Left hindlimb (tissue), 1 donor: ENCODE results near the gene SPC24.
A peak's percentile ranks its signal among the peaks of the same experiment; 100 is the strongest.

Source experiments
- DNase-seq: peaks from one replicate; pipeline ENCODE4 v3.0.0-alpha.2; 2018

SPC24 gene

GRCh38 chr19:11155373-11156120, at the start of gene SPC24:
Gene SPC24 (minus strand): TSS chr19:11155782. CDS start chr19:11155776, 6 bp downstream.
- peak; percentile 98 for DNase-seq

GRCh38 chr19:11204943-11205349, 49.4 kb upstream of the SPC24 start:
- DNase-seq: no peak

GRCh38 chr19:11204076-11204602, 48.6 kb upstream of the SPC24 start:
- no peak for DNase-seq

- DNase-seq: peak; percentile 72
Observed at GRCh38 chr19:11203194-11204075, 47.9 kb upstream of the SPC24 start.

GRCh38 chr19:11202488-11203193, 47.1 kb upstream of the SPC24 start:
- DNase-seq: no peak

GRCh38 chr19:11201791-11202190, 46.2 kb upstream of the SPC24 start:
- no peak for DNase-seq

GRCh38 chr19:11200931-11201330, 45.3 kb upstream of the SPC24 start:
- no peak for DNase-seq

- DNase-seq: no peak
Observed at GRCh38 chr19:11200015-11200574, 44.5 kb upstream of the SPC24 start.

- peak; percentile 23 for DNase-seq
Observed at GRCh38 chr19:11199517-11199916, 43.9 kb upstream of the SPC24 start.

- DNase-seq: peak; percentile 20
Observed at GRCh38 chr19:11198769-11199424, 43.3 kb upstream of the SPC24 start.

- DNase-seq: peak; percentile 26
Observed at GRCh38 chr19:11198175-11198534, 42.6 kb upstream of the SPC24 start.

- peak; percentile 91 for DNase-seq
Observed at GRCh38 chr19:11197291-11198174, 42.0 kb upstream of the SPC24 start, which contains the start of gene KANK2. Gene KANK2 (minus strand): TSS chr19:11197545. CDS start chr19:11194511, 3,034 bp downstream.

GRCh38 chr19:11196406-11197287, 41.1 kb upstream of the SPC24 start:
- peak; percentile 69 for DNase-seq

- peak; percentile 12 for DNase-seq
Observed at GRCh38 chr19:11195681-11196080, 40.1 kb upstream of the SPC24 start.

GRCh38 chr19:11194656-11195558, 39.3 kb upstream of the SPC24 start:
- DNase-seq: peak; percentile 75

GRCh38 chr19:11194173-11194572, 38.6 kb upstream of the SPC24 start:
- DNase-seq: peak; percentile 26

- DNase-seq: peak; percentile 28
Observed at GRCh38 chr19:11192957-11193939, 37.7 kb upstream of the SPC24 start.
